HepG2 (cell line): ENCODE data around the gene ZIK1. TPM values are rescaled to one million over a fixed set of nuclear protein-coding genes. Genes with fewer than 3 reads are reported as not detected.
A peak's percentile ranks its signal among the peaks of the same experiment; 100 is the strongest.

Experiments used
- ARNT2 ChIP-seq: sonication (generic); formaldehyde crosslinking; IDR thresholded peaks from 2 replicates; pipeline ENCODE4 v1.8.0; 2022; ENCODE audit warnings: mild to moderate bottlenecking, low read depth, missing genetic modification reagents, moderate library complexity
- CREBL2 ChIP-seq: sonication (generic); formaldehyde crosslinking; IDR thresholded peaks from 2 replicates; pipeline ENCODE4 v1.8.1; 2023; ENCODE audit warnings: missing genetic modification reagents, mild to moderate bottlenecking, borderline replicate concordance
- EED ChIP-seq: sonication (generic); formaldehyde crosslinking; IDR thresholded peaks from 2 replicates; pipeline ENCODE4 v1.5.0; 2020; ENCODE audit warnings: mild to moderate bottlenecking, missing genetic modification reagents
- GMEB1 ChIP-seq: sonication (generic); formaldehyde crosslinking; IDR thresholded peaks from 2 replicates; pipeline ENCODE4 v1.5.1; 2020; ENCODE audit warnings: missing genetic modification reagents, mild to moderate bottlenecking, borderline replicate concordance
- KMT2B ChIP-seq: IDR thresholded peaks from 2 replicates; pipeline ENCODE4 v1.6.1; 2016; ENCODE audit warnings: missing genetic modification reagents, missing compliant biosample characterization
- MAFG ChIP-seq: sonication (generic); formaldehyde crosslinking; IDR thresholded peaks from 2 replicates; pipeline ENCODE4 v1.5.1; 2020; ENCODE audit warnings: mild to moderate bottlenecking, missing genetic modification reagents
- NFKBIZ ChIP-seq: IDR thresholded peaks from 2 replicates; pipeline ENCODE4 v1.6.1; 2018; ENCODE audit warnings: missing genetic modification reagents, missing compliant biosample characterization
- POLR2AphosphoS5 ChIP-seq: IDR thresholded peaks from 2 replicates; pipeline ENCODE4 v1.6.1; 2012; ENCODE audit warnings: low read depth, low read length
- SIN3A ChIP-seq: IDR thresholded peaks from 2 replicates; pipeline ENCODE4 v1.6.1; 2011; ENCODE audit warnings: low read depth, mild to moderate bottlenecking, control low read depth, low read length, borderline replicate concordance
- TAF1 ChIP-seq: sonication (generic); formaldehyde crosslinking; IDR thresholded peaks from 2 replicates; pipeline ENCODE4 v1.4.0; 2020; ENCODE audit warnings: missing genetic modification reagents
- TARDBP ChIP-seq: sonication (generic); formaldehyde crosslinking; IDR thresholded peaks from 2 replicates; pipeline ENCODE4 v1.8.0; 2022; ENCODE audit warnings: mild to moderate bottlenecking, missing genetic modification reagents
- TFE3 ChIP-seq: IDR thresholded peaks from 2 replicates; pipeline ENCODE4 v1.6.1; 2016
- UBTF ChIP-seq: sonication (generic); formaldehyde crosslinking; IDR thresholded peaks from 2 replicates; pipeline ENCODE4 v1.4.0; 2020; ENCODE audit warnings: mild to moderate bottlenecking, missing genetic modification reagents
- ZBTB3 ChIP-seq: sonication (generic); formaldehyde crosslinking; IDR thresholded peaks from 2 replicates; pipeline ENCODE4 v1.4.0; 2020; ENCODE audit warnings: low read depth, mild to moderate bottlenecking, moderate library complexity, missing genetic modification reagents, borderline replicate concordance
- ZFY ChIP-seq: sonication (generic); formaldehyde crosslinking; IDR thresholded peaks from 2 replicates; pipeline ENCODE4 v1.4.0; 2020; ENCODE audit warnings: missing genetic modification reagents
- ZMYM3 ChIP-seq: sonication (generic); formaldehyde crosslinking; IDR thresholded peaks from 2 replicates; pipeline ENCODE4 v1.5.1; 2020; ENCODE audit warnings: mild to moderate bottlenecking, missing genetic modification reagents
- ZNF232 ChIP-seq: sonication (generic); formaldehyde crosslinking; IDR thresholded peaks from 2 replicates; pipeline ENCODE4 v1.4.0; 2020; ENCODE audit warnings: missing genetic modification reagents, borderline replicate concordance
- ZNF747 ChIP-seq: sonication (generic); formaldehyde crosslinking; IDR thresholded peaks from 2 replicates; pipeline ENCODE4 v1.8.1; 2023; ENCODE audit warnings: missing genetic modification reagents, mild to moderate bottlenecking, borderline replicate concordance
- ZNF749 ChIP-seq: sonication (generic); formaldehyde crosslinking; IDR thresholded peaks from 2 replicates; pipeline ENCODE4 v1.8.0; 2022; ENCODE audit warnings: mild to moderate bottlenecking, missing genetic modification reagents, moderate library complexity, borderline replicate concordance
- ZNF775 ChIP-seq: sonication (generic); formaldehyde crosslinking; IDR thresholded peaks from 2 replicates; pipeline ENCODE4 v1.4.0; 2020; ENCODE audit warnings: missing genetic modification reagents, mild to moderate bottlenecking, moderate library complexity, borderline replicate concordance
- ZNF792 ChIP-seq: IDR thresholded peaks from 2 replicates; pipeline ENCODE4 v1.6.1; 2016
- ZNF800 ChIP-seq: sonication (generic); formaldehyde crosslinking; IDR thresholded peaks from 2 replicates; pipeline ENCODE4 v1.4.0; 2020; ENCODE audit warnings: missing genetic modification reagents
- polyA plus RNA-seq, 8 experiments: library from polyadenylated mRNA; depleted of rRNA in 3 of 8; stranded (reverse) in 7 of 8; unstranded in 1 of 8; fragments of >200 nt; fragmentation: Illumina TruSeq in 4 of 8; extraction: Trizol in 4 of 8; gene quantifications; 2 replicates each; pipeline versions ENCODE4 v1.2.1 to v1.2.3, GENCODE V29; 2011 to 2016; ENCODE audit warnings: low read depth in 4 of 8, missing spikeins in 1 of 8, mixed read lengths in 1 of 8; ENCODE audit not compliant: insufficient read depth in 1 of 8
- total RNA-seq, 5 experiments: library from RNA; depleted of rRNA; stranded (reverse); fragments of >200 nt; fragmentation: Illumina TruSeq; extraction: Trizol; gene quantifications; 2 replicates each; pipeline ENCODE4 v1.2.3, GENCODE V29; 2016; ENCODE audit warnings: low read depth in 1 of 5

The ZIK1 gene
- total and polyA plus RNA-seq, 2 of the 13 experiments (the other 11 are each of a cell fraction or from before 2014, with no cell fraction given): 2.1 to 7.2 TPM

GRCh38 chr19:57599761-57600383, 15.9 kb downstream of the ZIK1 start, which contains the start of gene ZNF530 (continued):
- TF ChIP-seq UBTF (peak; percentile 68), ZNF792 (CRISPR knock-in tag) (no peak), NFKBIZ (CRISPR knock-in tag) (peak; percentile 22; the same call in 1 of the 2 replicates), ZNF747 (CRISPR knock-in tag) (peak; percentile 41; the same call in 1 of the 2 replicates), ZNF232 (peak; percentile 18; the same call in 1 of the 2 replicates), ZBTB3 (CRISPR knock-in tag) (no peak), TAF1 (CRISPR knock-in tag) (peak; percentile 59; the same call in 1 of the 2 replicates), TARDBP (CRISPR knock-in tag) (peak; percentile 82), KMT2B (CRISPR knock-in tag) (peak; percentile 67), SIN3A (peak; percentile 96), ZMYM3 (CRISPR knock-in tag) (0 out of 2 replicates have a peak, but pooled peaks have one; percentile 17), EED (CRISPR knock-in tag) (0 out of 2 replicates have a peak, but pooled peaks have one; percentile 48), POLR2AphosphoS5 (peak; percentile 52; the same call in 1 of the 2 replicates), TFE3 (CRISPR knock-in tag) (peak; percentile 41; the same call in 1 of the 2 replicates), MAFG (CRISPR knock-in tag) (no peak), ZFY (CRISPR knock-in tag) (peak; percentile 69), ZNF775 (no peak), ZNF749 (0 out of 2 replicates have a peak, but pooled peaks have one; percentile 40), ZNF800 (CRISPR knock-in tag) (no peak), GMEB1 (CRISPR knock-in tag) (peak; percentile 92), ARNT2 (peak; percentile 66; the same call in 1 of the 2 replicates), CREBL2 (CRISPR knock-in tag) (0 out of 2 replicates have a peak, but pooled peaks have one; percentile 76)
